ENCODE measurements around the gene CACNA1A.

The CACNA1A gene

DNA sequence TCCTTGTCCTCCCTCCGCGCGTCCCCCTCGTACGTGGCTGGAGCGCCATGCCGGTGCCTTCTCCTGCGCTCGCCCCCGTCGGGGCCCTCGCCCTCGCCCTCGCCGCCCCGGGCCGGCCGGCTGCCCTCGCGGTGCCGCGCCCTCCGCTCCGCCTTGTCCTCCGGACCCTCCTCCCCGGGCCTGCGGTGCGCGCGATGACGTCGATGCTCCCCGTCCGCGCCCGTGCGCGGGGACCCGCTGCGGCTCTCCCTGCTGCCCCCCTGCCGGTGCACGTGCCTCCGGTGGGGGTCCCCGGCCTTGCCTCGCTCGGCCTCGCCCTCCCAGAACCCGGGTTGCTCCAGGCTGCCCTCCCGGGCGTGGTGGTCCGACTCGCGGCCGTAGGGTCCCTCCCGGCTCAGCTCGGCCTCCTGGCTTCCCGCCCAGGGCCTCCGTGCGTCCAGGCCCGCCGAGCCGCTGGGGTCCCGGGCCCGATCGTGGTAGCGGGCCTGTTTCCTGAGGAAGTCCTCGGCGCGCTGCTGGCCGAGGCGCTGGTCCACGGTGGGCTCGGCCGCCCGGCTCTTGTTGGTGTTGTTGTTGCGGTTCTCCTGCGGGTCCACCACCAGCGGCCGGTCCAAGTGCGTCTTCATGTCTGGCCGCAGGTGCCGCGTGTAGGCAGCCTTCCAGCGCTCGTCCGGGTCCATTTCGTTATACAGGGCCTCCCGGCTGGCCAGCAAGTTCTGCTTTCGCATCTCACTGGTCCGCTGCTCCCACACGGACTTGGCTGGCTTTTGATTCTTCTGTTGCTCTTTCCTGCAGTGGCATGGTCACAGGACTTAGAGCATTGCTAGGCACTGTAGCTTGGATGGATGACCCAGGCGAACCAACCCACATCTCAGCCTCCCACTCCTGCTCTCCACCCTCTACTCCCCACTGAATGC, 207.5 kb downstream of the CACNA1A start:
- Histone ChIP-seq H2AK5ac (ENCODE audit: low read length) (no peak overlapping the region), H3K36me3 (ENCODE audit: control insufficient read depth in 1 of 2, insufficient read depth in 2 of 2, low read length in 2 of 2) (no peaks in the 10 kb centered on the region), H3K14ac (ENCODE audit: low read length) (no peak overlapping the region), H3K23ac (ENCODE audit: low read length) (no peak overlapping the region), H3K27me3 (ENCODE audit: insufficient read depth, low read length) (no peaks in the 10 kb centered on the region), H4K12ac (ENCODE audit: low read depth, low read length) (no peak overlapping the region), H4K8ac (ENCODE audit: low read depth, low read length) (no peak overlapping the region), H3K27ac (ENCODE audit: low read depth, low read length) (no peak overlapping the region), H3K4ac (ENCODE audit: low read depth, low read length) (no peak overlapping the region), H2AFZ (ENCODE audit: insufficient read depth, low read length, poor library complexity) (no peak overlapping the region), H3K4me2 (ENCODE audit: low read length) (no peak overlapping the region), H2BK120ac (ENCODE audit: insufficient read depth, low read length, poor library complexity) (no peak overlapping the region), H3K79me1 (ENCODE audit: low read length) (no peaks in the 10 kb centered on the region), H3K4me3 (ENCODE audit: low read depth, low read length) (no peak overlapping the region), H2BK12ac (ENCODE audit: low read length) (no peak overlapping the region), H3K79me2 (ENCODE audit: control insufficient read depth, insufficient read depth, low read length, poor library complexity) (no peaks in the 10 kb centered on the region), H3K4me1 (ENCODE audit: control insufficient read depth in 1 of 2, insufficient read depth in 2 of 2, low read length in 2 of 2) (no peaks in the 10 kb centered on the region), H4K91ac (ENCODE audit: low read depth, low read length) (no peak overlapping the region), H3K9ac (ENCODE audit: low read length) (no peak overlapping the region), H3K18ac (ENCODE audit: low read length) (no peak overlapping the region), H2BK5ac (ENCODE audit: low read depth, low read length, poor library complexity) (no peak overlapping the region), H3K9me3 (ENCODE audit: insufficient read depth, low read depth, low read length) (no peaks in the 10 kb centered on the region)
- no CpG with 5 or more reads among the region's 92 CpGs for WGBS (ENCODE audit: extremely low coverage, insufficient coverage, insufficient read length)
- DNase-seq, result no peak

DNA sequence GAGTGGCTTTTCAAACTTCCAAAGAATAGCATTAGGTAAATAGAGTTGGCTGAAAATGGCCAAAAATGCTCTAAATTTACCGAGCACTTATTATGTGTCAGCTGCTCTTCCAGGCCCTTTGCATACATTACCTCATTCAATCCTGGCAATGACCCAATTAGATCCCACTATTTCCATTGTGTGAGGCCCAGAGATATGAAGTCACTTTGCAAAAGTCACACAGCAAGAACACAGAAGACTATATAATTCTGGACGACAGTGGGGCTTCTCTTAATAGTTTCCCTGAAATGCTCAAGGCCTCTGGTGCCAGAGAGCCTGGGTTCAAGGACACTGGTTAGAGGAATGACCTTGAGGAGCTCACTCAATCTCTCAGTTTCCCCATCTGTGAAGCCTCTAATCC, 209.3 kb downstream of the CACNA1A start:
- Histone ChIP-seq H3K18ac (ENCODE audit: low read length) (no peak overlapping the region), H3K9ac (ENCODE audit: low read length) (no peak overlapping the region), H3K27me3 (ENCODE audit: insufficient read depth, low read length) (no peaks in the 10 kb centered on the region), H3K9me3 (ENCODE audit: insufficient read depth, low read depth, low read length) (no peaks in the 10 kb centered on the region), H2BK12ac (ENCODE audit: low read length) (no peak overlapping the region), H3K4ac (ENCODE audit: low read depth, low read length) (no peak overlapping the region), H2AK5ac (ENCODE audit: low read length) (no peak overlapping the region), H3K4me1 (ENCODE audit: control insufficient read depth in 1 of 2, insufficient read depth in 2 of 2, low read length in 2 of 2) (no peaks in the 10 kb centered on the region), H4K91ac (ENCODE audit: low read depth, low read length) (no peak overlapping the region), H3K36me3 (ENCODE audit: control insufficient read depth in 1 of 2, insufficient read depth in 2 of 2, low read length in 2 of 2) (no peaks in the 10 kb centered on the region), H3K79me1 (ENCODE audit: low read length) (no peaks in the 10 kb centered on the region), H3K14ac (ENCODE audit: low read length) (no peak overlapping the region), H3K4me3 (ENCODE audit: low read depth, low read length) (no peak overlapping the region), H3K4me2 (ENCODE audit: low read length) (no peak overlapping the region), H3K23ac (ENCODE audit: low read length) (no peak overlapping the region), H2BK120ac (ENCODE audit: insufficient read depth, low read length, poor library complexity) (no peak overlapping the region), H4K12ac (ENCODE audit: low read depth, low read length) (no peak overlapping the region), H3K79me2 (ENCODE audit: control insufficient read depth, insufficient read depth, low read length, poor library complexity) (no peaks in the 10 kb centered on the region), H4K8ac (ENCODE audit: low read depth, low read length) (no peak overlapping the region), H2BK5ac (ENCODE audit: low read depth, low read length, poor library complexity) (no peak overlapping the region), H2AFZ (ENCODE audit: insufficient read depth, low read length, poor library complexity) (no peak overlapping the region), H3K27ac (ENCODE audit: low read depth, low read length) (no peak overlapping the region)
- WGBS (ENCODE audit: extremely low coverage, insufficient coverage, insufficient read length), result no CpG with 5 or more reads among the region's 2 CpGs
- DNase-seq, result no peak

DNA sequence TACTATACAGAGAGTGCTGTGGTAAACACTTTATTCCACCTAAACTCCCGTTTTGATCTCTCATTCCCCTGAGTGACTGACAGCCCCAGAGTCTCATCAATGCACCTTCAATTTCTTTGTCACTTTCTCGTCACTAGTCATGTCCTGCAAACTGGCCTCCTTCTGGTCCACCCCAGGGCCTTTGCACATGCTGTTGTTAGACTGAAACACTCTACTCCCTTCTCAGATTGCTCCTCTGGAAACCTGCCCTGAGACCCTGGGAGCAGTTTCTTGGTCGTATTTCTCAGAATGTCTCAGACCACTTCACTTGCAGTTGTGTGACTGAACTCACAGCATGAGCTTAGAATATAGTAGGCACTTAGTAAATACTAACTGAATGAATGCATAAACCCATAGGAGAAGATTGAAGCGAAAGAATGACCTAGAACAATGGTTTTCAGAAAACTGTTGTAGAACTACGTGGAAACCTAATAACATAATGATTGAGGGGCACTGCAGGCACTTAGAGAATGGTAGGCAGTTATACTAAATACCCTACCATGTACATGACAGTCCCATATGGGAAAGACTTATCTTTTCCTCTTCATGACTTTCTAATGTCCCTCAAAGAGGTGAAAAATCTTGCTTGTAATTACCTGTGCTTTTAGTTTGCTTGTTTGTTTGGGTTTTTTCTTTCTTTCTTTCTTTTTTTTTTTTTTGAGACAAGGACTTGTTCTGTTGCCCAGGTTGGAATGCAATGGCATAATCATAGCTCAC, 211.3 kb downstream of the CACNA1A start:
- no peaks in the 10 kb centered on the region for H3K79me1 ChIP-seq (ENCODE audit: low read length)

DNA sequence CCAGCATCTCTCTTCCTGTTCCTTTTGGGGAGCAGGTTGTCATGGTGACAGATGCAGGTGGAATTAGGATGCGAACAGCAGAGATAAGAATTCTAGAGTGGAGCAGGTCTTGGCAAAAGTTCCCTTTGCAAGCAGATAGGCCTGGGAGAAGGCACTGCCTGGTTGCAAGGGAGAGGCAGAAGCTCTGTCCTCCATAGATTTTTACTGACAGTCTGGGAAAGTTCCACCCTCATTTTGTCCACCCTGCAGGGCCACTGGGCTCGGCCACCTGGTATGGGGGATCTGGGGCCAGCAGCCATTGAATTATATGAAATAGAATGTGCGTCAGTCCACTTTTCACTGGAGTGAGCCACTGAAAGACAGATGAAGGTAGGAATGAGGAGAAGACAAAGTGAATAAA, 214.4 kb downstream of the CACNA1A start:
- Histone ChIP-seq H2BK5ac (ENCODE audit: low read depth, low read length, poor library complexity) (no peak overlapping the region), H4K8ac (ENCODE audit: low read depth, low read length) (no peak overlapping the region), H3K9me3 (ENCODE audit: insufficient read depth, low read depth, low read length) (no peaks in the 10 kb centered on the region), H2BK120ac (ENCODE audit: insufficient read depth, low read length, poor library complexity) (no peak overlapping the region), H3K36me3 (ENCODE audit: control insufficient read depth in 1 of 2, insufficient read depth in 2 of 2, low read length in 2 of 2) (no peaks in the 10 kb centered on the region), H3K27ac (ENCODE audit: low read depth, low read length) (no peak overlapping the region), H3K23ac (ENCODE audit: low read length) (no peak overlapping the region), H3K27me3 (ENCODE audit: insufficient read depth, low read length) (no peaks in the 10 kb centered on the region), H3K4ac (ENCODE audit: low read depth, low read length) (no peak overlapping the region), H3K9ac (ENCODE audit: low read length) (no peak overlapping the region), H4K12ac (ENCODE audit: low read depth, low read length) (no peak overlapping the region), H3K4me3 (ENCODE audit: low read depth, low read length) (no peak overlapping the region), H2BK12ac (ENCODE audit: low read length) (no peak overlapping the region), H2AFZ (ENCODE audit: insufficient read depth, low read length, poor library complexity) (no peak overlapping the region), H3K79me2 (ENCODE audit: control insufficient read depth, insufficient read depth, low read length, poor library complexity) (no peaks in the 10 kb centered on the region), H2AK5ac (ENCODE audit: low read length) (no peak overlapping the region), H3K4me2 (ENCODE audit: low read length) (no peak overlapping the region), H3K14ac (ENCODE audit: low read length) (no peak overlapping the region), H4K91ac (ENCODE audit: low read depth, low read length) (no peak overlapping the region), H3K79me1 (ENCODE audit: low read length) (no peaks in the 10 kb centered on the region), H3K4me1 (ENCODE audit: control insufficient read depth in 1 of 2, insufficient read depth in 2 of 2, low read length in 2 of 2) (no peaks in the 10 kb centered on the region), H3K18ac (ENCODE audit: low read length) (no peak overlapping the region)
- DNase-seq, result no peak
- WGBS (ENCODE audit: extremely low coverage, insufficient coverage, insufficient read length), result no CpG with 5 or more reads among the region's 3 CpGs

More for the DNA sequence above, 211.3 kb downstream of the CACNA1A start:
- Histone ChIP-seq H3K27me3 (ENCODE audit: insufficient read depth, low read length) (no peaks in the 10 kb centered on the region), H2BK5ac (ENCODE audit: low read depth, low read length, poor library complexity) (no peak overlapping the region), H3K27ac (ENCODE audit: low read depth, low read length) (no peak overlapping the region), H3K4ac (ENCODE audit: low read depth, low read length) (no peak overlapping the region), H4K91ac (ENCODE audit: low read depth, low read length) (no peak overlapping the region), H2BK12ac (ENCODE audit: low read length) (no peak overlapping the region), H3K18ac (ENCODE audit: low read length) (no peak overlapping the region), H2AFZ (ENCODE audit: insufficient read depth, low read length, poor library complexity) (no peak overlapping the region), H3K4me1 (ENCODE audit: control insufficient read depth in 1 of 2, insufficient read depth in 2 of 2, low read length in 2 of 2) (no peaks in the 10 kb centered on the region), H2AK5ac (ENCODE audit: low read length) (no peak overlapping the region), H4K12ac (ENCODE audit: low read depth, low read length) (no peak overlapping the region), H3K4me3 (ENCODE audit: low read depth, low read length) (no peak overlapping the region), H3K14ac (ENCODE audit: low read length) (no peak overlapping the region), H3K79me2 (ENCODE audit: control insufficient read depth, insufficient read depth, low read length, poor library complexity) (no peaks in the 10 kb centered on the region), H4K8ac (ENCODE audit: low read depth, low read length) (no peak overlapping the region), H3K9ac (ENCODE audit: low read length) (no peak overlapping the region), H3K9me3 (ENCODE audit: insufficient read depth, low read depth, low read length) (no peaks in the 10 kb centered on the region), H3K36me3 (ENCODE audit: control insufficient read depth in 1 of 2, insufficient read depth in 2 of 2, low read length in 2 of 2) (no peaks in the 10 kb centered on the region), H3K23ac (ENCODE audit: low read length) (no peak overlapping the region), H2BK120ac (ENCODE audit: insufficient read depth, low read length, poor library complexity) (no peak overlapping the region), H3K4me2 (ENCODE audit: low read length) (no peak overlapping the region)
- DNase-seq, result no peak
- WGBS (ENCODE audit: extremely low coverage, insufficient coverage, insufficient read length), result no CpG with 5 or more reads among the region's 5 CpGs

All from trophoblast cell (in vitro differentiated cells and primary cell).